Thymus (tissue), 11 donors: ENCODE data around the gene PDE2A. TPM values are rescaled to one million over a fixed set of nuclear protein-coding genes. Genes with fewer than 3 reads are reported as not detected.

Experiments
- DNase-seq, 9 donors: peaks; one replicate each; pipeline ENCODE4 v3.0.0-alpha.2; 2013; ENCODE audit warnings: low spot score in 9 of 9, low read depth in 6 of 9, missing footprints in 1 of 9
- H3K27ac ChIP-seq, 2 donors: one replicate each; pipeline ENCODE4 v1.5.1; 2013; ENCODE audit warnings: control low read depth in 1 of 2, low read depth in 1 of 2, low read length in 1 of 2, mild to moderate bottlenecking in 1 of 2, moderate library complexity in 1 of 2
- H3K27me3 ChIP-seq, 2 donors: one replicate each; pipeline ENCODE4 v1.5.1; 2013; ENCODE audit warnings: low read length in 1 of 2; ENCODE audit not compliant: control insufficient read depth in 2 of 2, insufficient read depth in 1 of 2
- H3K36me3 ChIP-seq, 2 donors: one replicate each; pipeline ENCODE4 v1.5.1; 2013; ENCODE audit warnings: low read length in 1 of 2, mild to moderate bottlenecking in 1 of 2, moderate library complexity in 1 of 2; ENCODE audit not compliant: control insufficient read depth in 2 of 2, insufficient read depth in 2 of 2
- H3K4me1 ChIP-seq, 2 donors: one replicate each; pipeline ENCODE4 v1.5.1; 2013; ENCODE audit warnings: low read length in 2 of 2; ENCODE audit not compliant: control insufficient read depth in 2 of 2, insufficient read depth in 2 of 2
- H3K4me3 ChIP-seq, 2 donors: one replicate each; pipeline ENCODE4 v1.5.1; 2013; ENCODE audit warnings: low read length in 2 of 2, control low read depth in 1 of 2, mild to moderate bottlenecking in 1 of 2
- H3K9me3 ChIP-seq, 2 donors: one replicate each; pipeline ENCODE4 v1.5.1; 2013; ENCODE audit warnings: low read length in 1 of 2, mild to moderate bottlenecking in 1 of 2; ENCODE audit not compliant: control insufficient read depth in 2 of 2, insufficient read depth in 1 of 2
- WGBS: extraction: QIAGEN DNeasy Blood & Tissue Kit; methylation state at CpG from one replicate; pipeline ENCODE4 v1.1.7; 2013; 5-methylcytosine and 5-hydroxymethylcytosine counted together
- polyA plus RNA-seq: library from polyadenylated mRNA; stranded (reverse); fragments of 200-250 nt; gene quantifications from one replicate; pipeline ENCODE4 v1.2.3, GENCODE V29; 2013
- total RNA-seq: library from RNA; stranded (reverse); fragments of 120-200 nt; gene quantifications from one replicate; pipeline ENCODE4 v1.2.4, GENCODE V29; 2013
- donor health status: healthy.

PDE2A gene
- total and polyA plus RNA-seq, 2 donors = 1.1 to 16.9 TPM

DNA sequence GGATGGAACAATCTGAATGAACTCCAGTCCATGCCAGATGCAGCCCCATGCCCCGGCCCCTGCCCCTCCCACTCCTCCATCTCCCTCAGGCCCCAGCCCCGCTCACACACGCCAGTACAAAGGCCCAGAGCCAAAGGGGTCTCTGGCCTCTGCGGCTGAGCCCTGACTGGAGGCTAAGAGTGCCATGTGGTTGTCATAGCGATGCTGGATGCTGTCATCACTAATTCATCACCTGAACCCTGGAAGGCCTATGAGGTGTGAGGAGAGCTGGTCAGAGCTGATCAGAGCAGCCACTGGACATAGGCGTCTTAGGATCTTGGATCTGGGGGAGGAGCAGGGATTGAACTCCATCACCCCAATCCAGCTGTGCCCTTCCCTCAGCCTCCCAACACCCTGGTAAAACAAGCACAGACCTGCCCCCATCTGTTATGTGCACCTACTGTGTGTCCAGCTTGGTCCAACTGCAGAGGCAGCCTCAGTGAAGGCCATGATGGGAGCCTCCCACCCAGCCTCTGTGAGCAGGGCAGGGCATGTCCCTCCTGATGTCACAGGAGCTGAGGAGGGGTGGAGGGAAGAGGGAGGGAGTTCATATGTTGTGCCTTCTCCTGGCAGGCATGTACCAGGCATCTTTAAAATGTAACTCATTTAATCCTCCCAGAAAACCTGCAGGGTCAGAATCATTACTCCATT lies 16.7 kb downstream of the PDE2A start:
- H3K4me3 ChIP-seq = no peak overlapping the region
- H3K4me1 ChIP-seq = no peaks in the 10 kb centered on the region
- H3K36me3 ChIP-seq = no peaks in the 10 kb centered on the region
- H3K27me3 ChIP-seq = peaks cover 0 to 23% of the 10 kb centered on the region in 2 donors
- no peak for DNase-seq
- H3K9me3 ChIP-seq = peaks cover 0 to 4% of the 10 kb centered on the region in 2 donors
- H3K27ac ChIP-seq = no peak overlapping the region
- 91% methylated on average over 6 of the region's 6 CpGs for WGBS

DNA sequence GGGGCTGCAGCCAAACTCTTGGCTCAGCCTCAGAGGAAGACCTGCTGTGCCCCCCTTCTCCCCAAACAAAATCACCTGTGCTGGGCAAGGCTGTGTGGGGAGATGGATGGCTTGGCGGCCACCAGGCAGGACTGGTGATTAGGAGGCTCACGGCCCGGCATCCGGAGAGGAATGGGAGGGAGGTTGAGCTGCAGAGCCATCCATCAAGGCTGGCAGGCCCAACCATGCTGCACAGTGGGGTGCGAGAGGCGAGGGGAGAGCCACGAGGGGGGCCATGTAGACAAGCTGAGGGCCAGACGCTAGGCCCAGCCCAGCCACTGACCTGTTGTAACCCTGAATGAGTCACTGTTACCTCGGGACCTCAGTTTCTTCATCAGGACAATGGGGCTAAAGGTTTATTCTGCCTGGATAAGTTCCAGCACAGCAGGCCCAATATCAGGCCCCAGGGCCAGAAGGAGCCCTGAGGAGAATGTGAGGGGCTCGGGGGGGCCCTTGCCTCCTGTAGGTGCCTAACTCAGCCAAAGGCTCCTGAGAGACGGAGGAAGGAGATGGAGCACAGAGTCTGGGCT lies 18.2 kb downstream of the PDE2A start:
- 92% methylated on average over 11 of the region's 11 CpGs for WGBS
- Histone ChIP-seq H3K4me3 (no peak overlapping the region), H3K4me1 (no peaks in the 10 kb centered on the region), H3K27me3 (peaks cover 0 to 17% of the 10 kb centered on the region in 2 donors), H3K36me3 (no peaks in the 10 kb centered on the region), H3K27ac (no peak overlapping the region), H3K9me3 (no peaks in the 10 kb centered on the region)
- no peak for DNase-seq

DNA sequence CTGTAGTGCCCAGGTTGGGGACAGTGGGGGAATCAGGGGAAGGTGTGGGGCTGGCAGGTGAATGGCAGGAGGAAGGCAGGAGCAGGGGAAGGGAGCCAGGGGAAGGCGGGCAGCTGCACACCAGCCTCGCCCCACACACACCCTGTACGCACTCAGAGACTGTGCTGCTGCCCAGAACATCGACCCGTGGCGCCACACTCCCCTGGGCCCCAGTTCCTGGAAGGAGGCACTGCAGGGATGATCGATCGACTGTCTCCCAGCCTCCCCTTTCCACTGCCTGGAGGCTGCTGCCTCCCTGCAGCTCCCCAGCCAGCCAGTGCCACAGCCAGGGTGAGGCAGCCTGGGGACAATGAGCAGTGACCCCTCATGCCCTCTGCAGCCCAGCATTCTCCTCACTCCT lies 19.2 kb downstream of the PDE2A start:
- Histone ChIP-seq H3K27me3 (peaks cover 0 to 18% of the 10 kb centered on the region in 2 donors), H3K4me1 (no peaks in the 10 kb centered on the region), H3K27ac (no peak overlapping the region), H3K4me3 (no peak overlapping the region), H3K36me3 (no peaks in the 10 kb centered on the region), H3K9me3 (no peaks in the 10 kb centered on the region)
- 84% methylated on average over 8 of the region's 8 CpGs for WGBS
- DNase-seq = no peak

DNA sequence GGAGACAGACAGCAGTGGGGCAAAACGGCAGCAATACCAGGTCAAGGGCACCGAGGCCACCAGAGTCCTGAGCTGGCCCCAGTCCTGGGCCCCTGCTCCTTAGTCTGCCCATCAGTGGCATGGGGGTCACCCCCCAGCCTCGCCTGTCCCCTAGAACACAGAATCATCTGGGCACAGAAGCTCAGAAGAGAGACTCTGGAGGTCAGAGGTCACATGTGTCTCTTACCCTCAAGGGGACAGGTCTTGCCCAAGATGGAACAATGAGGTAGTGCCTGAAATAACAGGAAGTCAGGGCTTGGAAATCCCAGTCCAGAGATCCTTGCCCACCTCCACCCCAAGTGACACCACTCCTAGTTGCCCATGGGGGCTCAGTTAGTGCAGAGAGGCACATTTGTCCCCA lies 20.6 kb downstream of the PDE2A start:
- DNase-seq = no peak
- Histone ChIP-seq H3K4me3 (no peak overlapping the region), H3K27me3 (peaks cover 0 to 14% of the 10 kb centered on the region in 2 donors), H3K4me1 (no peaks in the 10 kb centered on the region), H3K27ac (no peak overlapping the region), H3K9me3 (no peaks in the 10 kb centered on the region), H3K36me3 (no peaks in the 10 kb centered on the region)
- 89% methylated on average over 3 of the region's 3 CpGs for WGBS

DNA sequence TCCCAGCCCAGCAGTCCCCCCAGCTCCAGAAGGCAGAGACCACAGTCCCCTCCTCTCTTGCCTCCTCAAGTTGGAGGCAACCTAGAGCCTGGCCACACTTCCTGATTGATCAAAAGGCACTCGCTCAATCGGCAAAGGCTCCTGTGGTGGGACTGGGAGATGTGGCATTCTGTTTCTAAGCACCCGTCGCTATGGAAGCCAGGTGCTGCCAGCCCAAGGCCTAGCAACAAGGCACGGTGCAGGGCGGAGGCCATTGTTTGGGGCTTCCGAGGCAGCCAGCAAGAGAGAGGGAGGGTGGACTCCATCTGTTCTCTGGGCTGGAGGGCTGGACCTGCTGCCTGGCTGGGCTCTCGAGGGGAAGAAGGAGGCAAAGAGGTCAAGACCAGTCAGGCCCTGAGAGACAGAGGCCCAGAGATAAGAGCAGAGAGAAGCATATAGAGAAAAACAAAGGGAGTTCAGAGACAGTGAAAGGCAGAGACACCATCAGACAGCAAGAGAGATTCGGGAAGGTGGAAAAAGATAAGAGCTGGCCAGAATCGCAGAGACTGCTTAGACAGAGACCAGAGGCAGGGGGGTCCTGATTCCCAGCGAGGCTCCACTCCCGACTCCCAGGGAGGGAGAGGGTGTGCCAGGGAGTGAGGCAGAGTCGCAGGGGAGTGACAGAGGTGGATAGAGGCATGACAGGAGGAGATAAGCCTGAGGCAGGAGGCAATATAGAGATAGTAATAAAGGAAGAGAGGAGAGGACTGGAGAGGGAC lies 21.2 kb downstream of the PDE2A start:
- DNase-seq = no peak
- H3K27me3 ChIP-seq = peaks cover 0 to 13% of the 10 kb centered on the region in 2 donors
- WGBS = 82% methylated on average over 13 of the region's 13 CpGs
- H3K4me3 ChIP-seq = no peak overlapping the region
- H3K27ac ChIP-seq = no peak overlapping the region
- H3K9me3 ChIP-seq = no peaks in the 10 kb centered on the region
- no peaks in the 10 kb centered on the region for H3K36me3 ChIP-seq
- H3K4me1 ChIP-seq = no peaks in the 10 kb centered on the region

DNA sequence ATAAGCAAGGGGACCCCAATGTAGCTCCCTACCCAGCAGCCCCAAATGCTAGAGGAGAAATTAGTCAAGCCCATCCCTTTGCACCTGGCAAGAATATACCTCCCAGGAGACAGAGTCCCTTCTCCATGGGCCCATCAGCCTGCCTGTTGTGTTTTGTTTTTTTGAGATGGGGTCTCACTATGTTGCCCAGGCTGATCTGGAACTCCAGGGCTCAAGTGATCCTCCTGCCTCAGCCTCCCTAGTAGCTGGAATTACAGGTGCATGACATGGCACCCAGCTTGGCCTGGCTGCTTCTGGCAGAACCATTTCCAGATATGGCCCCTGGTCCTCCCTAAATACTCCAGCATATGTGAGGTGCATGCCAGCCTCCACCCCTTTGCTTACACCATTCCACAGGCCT lies 22.1 kb downstream of the PDE2A start:
- no peak for DNase-seq
- H3K4me3 ChIP-seq = no peak overlapping the region
- no peaks in the 10 kb centered on the region for H3K36me3 ChIP-seq
- no peaks in the 10 kb centered on the region for H3K4me1 ChIP-seq
- H3K9me3 ChIP-seq = no peaks in the 10 kb centered on the region
- H3K27ac ChIP-seq = no peak overlapping the region
- peaks cover 0 to 13% of the 10 kb centered on the region in 2 donors for H3K27me3 ChIP-seq

DNA sequence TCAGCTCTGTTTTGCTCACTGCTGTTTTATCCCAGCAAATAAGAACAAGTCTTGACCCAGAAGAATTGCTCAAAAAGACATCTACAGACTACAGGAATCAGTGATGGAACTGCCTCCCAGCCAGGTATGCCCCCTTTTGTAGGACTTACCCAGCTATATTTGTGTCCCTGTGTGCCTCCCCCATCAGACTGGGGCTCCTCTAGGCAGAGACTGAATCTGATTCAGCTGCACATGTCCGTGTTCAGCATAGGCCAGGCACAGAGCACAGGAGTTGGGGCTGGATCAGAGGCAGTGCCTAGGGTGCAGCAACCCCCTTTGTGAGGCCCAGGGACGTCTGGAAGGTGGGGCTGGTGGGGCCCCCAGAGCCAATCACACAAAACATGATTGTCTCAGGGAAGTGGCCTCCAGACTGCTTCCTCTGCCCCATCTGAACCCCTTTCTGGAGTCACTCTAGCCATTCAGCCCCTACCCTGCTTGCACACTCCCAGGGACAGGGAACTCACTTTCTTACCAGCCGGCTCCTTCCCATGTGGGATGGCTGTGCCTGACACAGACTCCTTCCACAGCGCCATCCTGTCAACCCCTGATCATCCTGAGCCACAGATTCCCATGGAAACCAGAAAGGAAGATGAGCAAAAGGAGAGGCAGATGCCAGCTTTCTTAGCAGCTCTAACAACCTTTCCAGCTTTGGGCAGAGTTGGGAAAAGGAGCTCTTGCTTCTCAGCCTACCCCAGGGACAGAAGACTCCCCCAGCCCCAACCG lies 24.8 kb downstream of the PDE2A start:
- no peak for DNase-seq
- 73% methylated on average over 5 of the region's 5 CpGs for WGBS
- Histone ChIP-seq H3K27me3 (peaks cover 1 to 17% of the 10 kb centered on the region in 2 donors), H3K36me3 (no peaks in the 10 kb centered on the region), H3K9me3 (no peaks in the 10 kb centered on the region), H3K4me3 (no peak overlapping the region), H3K4me1 (no peaks in the 10 kb centered on the region), H3K27ac (no peak overlapping the region)

DNA sequence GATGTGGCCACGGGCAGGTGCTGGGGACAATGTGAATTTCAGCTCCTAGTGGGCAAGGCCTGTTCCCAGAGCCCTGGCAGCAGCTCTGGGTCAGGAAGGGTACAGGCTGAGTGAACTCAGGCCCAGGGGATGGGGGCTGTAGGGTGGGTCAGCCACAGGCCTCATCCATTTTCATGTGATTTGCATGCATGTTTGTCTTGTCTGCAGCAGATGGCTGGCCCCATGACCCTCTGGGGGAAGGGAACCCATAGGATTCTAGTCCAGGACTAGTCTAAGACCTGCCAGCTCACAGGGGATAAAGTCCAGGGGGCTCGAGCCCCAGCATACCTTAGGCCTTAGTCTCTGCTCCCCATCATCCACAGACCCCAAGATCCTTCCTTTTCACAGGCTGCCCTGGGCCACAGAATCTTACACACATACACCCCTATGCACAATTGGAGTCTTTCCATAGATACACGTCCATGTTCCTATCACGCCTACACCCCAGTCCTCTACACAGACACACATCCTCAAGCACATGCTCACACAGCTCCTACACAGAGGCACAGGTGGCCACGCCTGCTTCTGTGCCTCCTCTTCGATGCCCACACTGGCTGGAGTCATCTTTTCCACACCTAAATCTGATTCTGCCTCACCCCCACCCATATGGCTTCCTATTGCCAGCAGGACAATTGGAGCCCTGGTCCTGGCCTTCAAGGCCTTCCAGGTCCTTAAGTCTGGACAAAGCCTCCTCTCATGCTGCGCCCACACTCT lies 25.7 kb downstream of the PDE2A start:
- Histone ChIP-seq H3K4me1 (no peaks in the 10 kb centered on the region), H3K27me3 (peaks cover 5 to 23% of the 10 kb centered on the region in 2 donors), H3K27ac (no peak overlapping the region), H3K4me3 (no peak overlapping the region), H3K36me3 (no peaks in the 10 kb centered on the region), H3K9me3 (no peaks in the 10 kb centered on the region)
- 95% methylated on average over 7 of the region's 7 CpGs for WGBS
- no peak for DNase-seq
